Stimulated activated memory B cell treated with anti-CD40 and anti-IgM and Interleukin-4, amounts not matched to agents 10 μg/mL and 1 μg/mL and 100 μg/mL, for 72 hours (primary cell): ENCODE measurements around the gene COTL1.

Experiments
- ATAC-seq: fragments of 150-1000 bp; cut with Tn5 transposase; 2 replicates; pipeline ENCODE4 v1.10.0; 2021
- H3K27ac Mint-ChIP-seq: one replicate; pipeline ENCODE4 v1.8.0; 2022; ENCODE audit warnings: mild to moderate bottlenecking, mixed read lengths
- H3K27me3 Mint-ChIP-seq: one replicate; pipeline ENCODE4 v1.8.0; 2022; ENCODE audit warnings: mixed read lengths
- H3K36me3 Mint-ChIP-seq: one replicate; pipeline ENCODE4 v1.8.0; 2022; ENCODE audit warnings: mixed read lengths
- H3K4me1 Mint-ChIP-seq: one replicate; pipeline ENCODE4 v1.8.0; 2022; ENCODE audit warnings: mixed read lengths
- H3K4me3 Mint-ChIP-seq: one replicate; pipeline ENCODE4 v1.8.0; 2022; ENCODE audit warnings: mild to moderate bottlenecking, moderate library complexity, mixed read lengths
- H3K9me3 Mint-ChIP-seq: one replicate; pipeline ENCODE4 v1.8.0; 2022; ENCODE audit warnings: mixed read lengths

The COTL1 gene

DNA sequence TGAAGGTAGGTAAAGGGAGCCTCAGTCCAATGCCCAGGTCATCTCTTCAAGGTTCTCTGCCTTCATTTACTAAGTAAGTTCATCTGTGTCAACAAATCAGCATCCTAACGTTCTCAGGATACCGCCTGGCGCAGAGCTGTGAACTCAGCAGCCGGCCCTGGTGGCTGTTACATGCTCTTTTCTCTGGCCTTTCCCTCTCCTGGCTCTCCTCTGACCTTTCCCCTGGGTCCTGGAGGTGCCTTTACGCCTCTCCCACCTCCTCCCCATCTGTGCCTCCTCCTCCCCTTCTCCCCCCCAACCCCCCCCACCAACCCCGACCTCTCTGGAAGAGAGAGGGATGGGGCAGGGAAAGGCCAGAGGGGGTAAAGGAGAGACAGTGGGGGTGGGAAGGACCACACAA lies 19.5 kb downstream of the COTL1 start:
- Mint-ChIP-seq H3K9me3 (no peaks in the 10 kb centered on the region), H3K36me3 (peaks cover 43% of the 10 kb centered on the region)

DNA sequence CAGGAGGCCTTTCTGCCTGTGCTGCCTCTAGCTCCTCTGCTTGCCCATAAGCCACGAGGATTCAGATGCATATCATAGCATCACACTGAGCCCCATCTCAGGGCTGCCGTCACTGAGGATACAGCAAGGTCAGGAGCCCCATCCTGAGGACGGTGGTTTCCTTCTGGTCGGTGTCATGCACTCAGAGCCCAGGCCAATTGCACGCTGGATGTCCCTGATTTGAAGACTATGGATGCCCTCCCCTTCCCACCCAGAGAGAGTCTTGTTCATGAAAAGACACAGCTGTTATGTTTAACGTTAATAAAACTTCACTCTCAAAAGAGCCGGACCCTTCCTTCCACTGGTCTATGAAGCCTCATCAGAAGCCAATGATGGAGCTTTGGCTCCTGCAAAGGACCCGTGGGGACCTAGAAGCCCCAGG lies 19.9 kb downstream of the COTL1 start:
- peak overlapping the region; percentile 100 for H3K27ac Mint-ChIP-seq
- H3K9me3 Mint-ChIP-seq, result no peaks in the 10 kb centered on the region
- no peaks in the 10 kb centered on the region for H3K27me3 Mint-ChIP-seq
- H3K4me3 Mint-ChIP-seq, result peak overlapping the region; percentile 72
- ATAC-seq, result no peak
- peaks cover 92% of the 10 kb centered on the region for H3K4me1 Mint-ChIP-seq
- peaks cover 44% of the 10 kb centered on the region for H3K36me3 Mint-ChIP-seq

More for the DNA sequence above, 19.5 kb downstream of the COTL1 start:
- no peaks in the 10 kb centered on the region for H3K27me3 Mint-ChIP-seq
- peak overlapping the region; percentile 100 for H3K27ac Mint-ChIP-seq
- peaks cover 92% of the 10 kb centered on the region for H3K4me1 Mint-ChIP-seq
- H3K4me3 Mint-ChIP-seq, result peak overlapping the region; percentile 72
- ATAC-seq, result no peak

DNA sequence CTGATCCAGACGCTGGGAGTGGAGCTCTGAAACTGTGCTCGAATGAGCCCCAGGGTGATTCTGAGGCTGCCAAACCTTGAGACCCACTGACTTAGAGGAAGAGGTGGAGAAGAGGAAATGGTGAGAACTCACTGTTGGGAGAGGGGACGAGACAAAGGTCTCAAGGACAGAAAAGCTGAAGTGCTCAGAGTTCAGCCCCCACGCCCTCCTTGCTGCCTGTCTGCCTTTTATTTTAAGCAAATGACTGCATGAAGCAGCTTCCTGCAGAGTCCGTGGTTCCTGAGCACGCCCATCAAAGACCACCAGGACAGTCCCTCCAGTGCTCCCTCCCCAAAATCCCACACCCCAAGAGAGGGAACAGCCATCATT lies 20.4 kb downstream of the COTL1 start:
- H3K4me3 Mint-ChIP-seq, result peak overlapping the region; percentile 72
- H3K9me3 Mint-ChIP-seq, result no peaks in the 10 kb centered on the region
- peak overlapping the region; percentile 100 for H3K27ac Mint-ChIP-seq
- H3K27me3 Mint-ChIP-seq, result no peaks in the 10 kb centered on the region
- peaks cover 92% of the 10 kb centered on the region for H3K4me1 Mint-ChIP-seq
- ATAC-seq, result peak; percentile 1
- H3K36me3 Mint-ChIP-seq, result peaks cover 48% of the 10 kb centered on the region

DNA sequence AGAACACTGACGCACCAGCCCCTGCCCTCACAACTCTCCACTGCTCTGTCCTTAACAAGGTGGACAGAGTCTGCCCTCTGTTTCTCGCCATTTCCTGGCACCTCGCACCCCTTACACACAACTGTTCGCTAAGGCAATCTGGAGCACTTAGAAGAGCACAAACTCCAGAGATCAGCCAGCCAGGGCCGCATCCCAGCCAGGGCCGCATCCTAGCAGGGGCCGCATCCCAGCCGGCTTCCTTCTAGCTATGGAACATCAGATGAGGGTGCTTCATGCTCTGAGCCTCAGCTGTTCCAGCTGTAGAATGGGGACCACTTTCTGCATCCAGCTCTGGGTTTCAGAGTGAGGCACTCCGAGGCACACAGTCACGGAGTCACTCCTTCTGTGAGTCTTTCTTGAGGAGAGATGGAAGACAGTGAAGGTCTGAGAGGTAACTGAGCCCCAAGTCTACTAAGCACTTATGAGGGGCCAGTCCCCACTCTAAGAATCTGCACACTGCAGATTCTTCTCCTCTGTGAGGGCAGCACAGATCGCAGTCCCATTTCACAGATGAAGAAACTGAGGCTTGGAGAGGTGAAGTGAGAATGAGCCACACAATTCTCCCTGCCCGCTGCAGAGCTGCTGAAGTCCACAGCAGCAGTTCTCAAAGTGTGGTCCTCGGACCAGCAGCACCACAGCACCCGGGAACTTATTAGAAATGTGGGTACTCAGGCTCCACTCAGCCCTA lies 20.9 kb downstream of the COTL1 start:
- H3K27ac Mint-ChIP-seq, result peak overlapping the region; percentile 100
- no peak for ATAC-seq
- peaks cover 54% of the 10 kb centered on the region for H3K36me3 Mint-ChIP-seq
- H3K4me1 Mint-ChIP-seq, result peaks cover 94% of the 10 kb centered on the region
- no peaks in the 10 kb centered on the region for H3K9me3 Mint-ChIP-seq
- H3K4me3 Mint-ChIP-seq, result peak overlapping the region; percentile 72
- H3K27me3 Mint-ChIP-seq, result no peaks in the 10 kb centered on the region

DNA sequence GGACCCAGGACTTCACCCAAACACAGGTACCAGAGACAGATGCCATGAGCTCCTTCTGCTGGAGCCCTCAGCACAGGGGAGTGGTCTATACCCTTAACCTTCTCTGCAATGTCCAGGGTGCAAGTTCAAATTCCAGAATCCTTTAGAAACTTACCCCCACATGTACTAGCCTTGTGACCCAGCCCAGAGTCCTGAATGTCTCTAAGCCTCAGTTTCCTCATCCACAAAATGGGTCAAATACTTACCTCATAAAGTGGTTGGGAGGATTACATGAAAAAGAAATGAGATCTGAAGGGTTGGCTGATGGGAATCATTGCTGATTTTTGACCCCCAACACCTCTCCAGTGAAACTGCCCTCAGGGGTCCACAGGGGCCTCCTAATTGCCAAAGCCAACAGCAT lies 21.7 kb downstream of the COTL1 start:
- peaks cover 87% of the 10 kb centered on the region for H3K4me1 Mint-ChIP-seq
- H3K27me3 Mint-ChIP-seq, result no peaks in the 10 kb centered on the region
- no peak for ATAC-seq
- H3K36me3 Mint-ChIP-seq, result peaks cover 55% of the 10 kb centered on the region
- no peaks in the 10 kb centered on the region for H3K9me3 Mint-ChIP-seq
- H3K27ac Mint-ChIP-seq, result peak overlapping the region; percentile 100
- H3K4me3 Mint-ChIP-seq, result peak overlapping the region; percentile 98

DNA sequence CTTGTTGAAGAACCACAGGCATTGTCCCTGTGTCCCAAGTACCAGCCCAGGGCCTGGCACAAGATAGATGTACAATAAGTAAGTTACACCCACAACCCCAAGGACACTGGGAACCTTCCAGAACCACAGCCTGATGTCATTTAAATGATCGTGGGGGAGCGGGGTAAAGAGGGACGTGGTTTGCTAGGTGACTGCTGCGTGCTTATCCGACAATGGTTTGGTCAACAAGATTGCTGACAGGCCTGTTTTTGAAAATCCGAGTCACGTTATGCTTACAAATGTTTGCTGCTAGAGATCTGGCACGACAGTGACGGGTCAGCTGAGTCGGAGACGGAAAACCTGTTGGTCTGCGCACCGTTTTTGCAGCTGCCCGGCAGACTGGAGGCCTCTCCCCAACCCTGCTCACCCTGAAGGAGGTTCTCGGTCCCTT lies 22.8 kb downstream of the COTL1 start:
- peak; percentile 0 for ATAC-seq
- Mint-ChIP-seq H3K36me3 (peaks cover 57% of the 10 kb centered on the region), H3K4me3 (peak overlapping the region; percentile 98), H3K27ac (peak overlapping the region; percentile 100), H3K9me3 (no peaks in the 10 kb centered on the region), H3K4me1 (peaks cover 78% of the 10 kb centered on the region), H3K27me3 (no peaks in the 10 kb centered on the region)

DNA sequence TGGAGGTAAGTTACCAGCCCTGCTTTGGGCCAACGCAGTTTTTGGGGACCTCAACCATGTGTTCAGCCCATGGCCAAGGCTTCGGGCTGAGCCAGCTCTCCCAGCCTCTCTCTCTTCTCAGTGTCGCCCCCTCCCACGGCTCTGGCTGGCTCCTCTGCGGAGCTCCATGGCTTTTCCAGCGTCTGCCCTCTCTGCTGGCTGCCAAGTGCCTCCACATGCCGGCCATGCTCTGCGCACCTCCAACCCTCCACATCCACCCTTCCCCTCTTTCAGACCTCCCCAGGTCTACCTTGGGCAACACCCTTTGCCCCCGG lies 23.2 kb downstream of the COTL1 start:
- H3K4me3 Mint-ChIP-seq, result peak overlapping the region; percentile 98
- no peaks in the 10 kb centered on the region for H3K27me3 Mint-ChIP-seq
- peaks cover 78% of the 10 kb centered on the region for H3K4me1 Mint-ChIP-seq
- H3K36me3 Mint-ChIP-seq, result peaks cover 61% of the 10 kb centered on the region
- ATAC-seq, result peak; percentile 0
- no peaks in the 10 kb centered on the region for H3K9me3 Mint-ChIP-seq
- H3K27ac Mint-ChIP-seq, result peak overlapping the region; percentile 100

DNA sequence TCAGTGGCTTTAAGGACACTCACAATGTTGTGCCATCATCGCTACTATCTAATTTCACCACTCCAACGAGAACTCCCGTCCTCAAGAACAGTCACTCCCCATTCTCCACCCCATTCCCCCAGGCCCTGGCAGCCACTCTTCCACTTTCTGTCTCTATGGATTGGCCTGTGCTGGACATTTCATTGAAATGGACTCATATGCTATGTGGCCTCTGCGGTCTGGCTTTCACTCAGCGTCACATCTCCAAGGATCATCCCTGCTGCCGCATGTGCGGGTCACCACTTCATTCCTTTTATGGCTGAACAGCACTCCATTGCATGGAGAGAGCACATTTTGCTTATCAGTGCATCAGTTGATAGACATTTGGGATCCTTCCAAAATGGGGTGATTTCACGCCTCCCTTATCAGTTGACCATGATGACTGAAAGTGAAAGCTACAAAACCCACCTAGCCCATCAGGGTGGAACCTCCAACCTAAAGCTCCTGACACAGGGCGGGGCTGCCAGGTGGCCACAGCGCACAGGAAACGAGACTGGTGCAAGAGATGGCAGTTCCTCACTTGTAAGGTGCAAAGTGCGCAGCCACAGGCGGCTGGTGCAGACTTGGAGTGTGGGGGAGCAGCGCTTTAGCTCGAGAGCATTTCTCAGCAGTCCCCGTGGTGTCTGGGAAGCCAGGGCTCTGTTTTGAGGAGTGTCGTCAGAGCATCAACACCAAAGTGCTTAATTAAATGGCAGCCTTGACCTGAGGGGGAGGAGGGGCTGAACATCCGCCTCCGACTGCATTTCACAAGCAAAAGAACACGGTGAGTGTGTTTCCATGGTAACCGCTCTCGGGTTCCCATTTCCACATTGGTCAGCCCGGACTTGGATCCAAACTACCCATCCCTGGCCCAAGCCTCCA lies 23.8 kb downstream of the COTL1 start:
- H3K27ac Mint-ChIP-seq, result peak overlapping the region; percentile 100
- peak; percentile 95 for ATAC-seq
- peaks cover 73% of the 10 kb centered on the region for H3K4me1 Mint-ChIP-seq
- no peaks in the 10 kb centered on the region for H3K27me3 Mint-ChIP-seq
- peak overlapping the region; percentile 98 for H3K4me3 Mint-ChIP-seq
- H3K9me3 Mint-ChIP-seq, result no peaks in the 10 kb centered on the region
- peaks cover 67% of the 10 kb centered on the region for H3K36me3 Mint-ChIP-seq

DNA sequence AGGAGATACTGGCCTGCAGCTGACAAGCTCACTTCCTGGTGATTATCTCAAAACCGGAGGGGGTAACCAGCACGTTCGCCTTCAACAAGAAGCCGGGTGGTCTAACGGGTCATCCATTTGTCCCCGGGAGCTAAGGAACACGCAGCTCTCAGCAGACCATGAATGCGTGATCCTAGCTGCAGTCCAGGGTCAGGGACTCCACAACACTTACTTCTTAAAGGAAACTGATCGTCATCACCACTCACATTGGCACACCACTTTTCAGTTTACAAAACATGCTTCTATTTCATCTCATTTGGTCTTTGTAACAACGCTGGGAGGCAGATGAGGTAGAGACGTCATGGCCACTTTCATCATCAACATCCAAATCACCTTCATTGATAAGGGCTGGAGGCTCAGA lies 25.2 kb downstream of the COTL1 start:
- H3K27ac Mint-ChIP-seq, result peak overlapping the region; percentile 100
- H3K9me3 Mint-ChIP-seq, result no peaks in the 10 kb centered on the region
- no peak for ATAC-seq
- peaks cover 70% of the 10 kb centered on the region for H3K36me3 Mint-ChIP-seq
- peak overlapping the region; percentile 98 for H3K4me3 Mint-ChIP-seq
- H3K4me1 Mint-ChIP-seq, result peaks cover 70% of the 10 kb centered on the region
- no peaks in the 10 kb centered on the region for H3K27me3 Mint-ChIP-seq

DNA sequence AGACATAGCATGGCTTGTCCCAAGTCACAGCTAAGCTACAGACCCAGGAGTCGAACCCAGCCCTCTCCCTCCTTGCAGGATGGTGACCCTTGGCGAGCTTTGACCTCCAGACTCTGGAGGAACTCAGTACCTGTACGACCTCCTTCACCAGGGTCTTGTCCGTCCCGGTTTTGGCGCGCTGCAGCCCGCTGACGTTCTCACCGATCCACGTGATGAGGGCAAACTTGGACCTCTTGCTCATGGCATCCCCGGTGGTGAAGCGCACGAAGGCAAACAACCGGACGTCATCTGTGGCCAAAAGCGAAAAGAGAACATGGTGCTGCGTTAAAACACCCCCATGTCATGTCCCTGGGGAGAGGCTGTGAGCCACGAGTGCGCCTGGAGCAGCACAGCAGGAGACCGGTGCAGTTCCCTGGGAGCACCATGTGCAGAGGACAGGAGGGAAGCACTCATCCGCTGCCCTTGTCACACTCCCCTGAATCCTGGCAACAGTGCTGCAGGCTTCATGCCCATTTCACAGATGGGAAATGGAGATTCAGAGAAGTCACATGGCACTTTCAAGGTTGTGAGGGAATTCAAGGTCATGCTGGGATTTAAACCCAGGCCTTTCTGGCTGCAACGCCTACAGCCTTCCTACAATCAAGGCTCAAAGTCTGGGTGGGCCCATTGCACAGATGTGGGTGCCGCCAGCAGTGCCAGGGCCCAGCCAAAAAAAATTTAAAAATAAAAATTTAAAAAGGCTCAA lies 27.7 kb downstream of the COTL1 start:
- H3K4me3 Mint-ChIP-seq, result peak overlapping the region; percentile 52
- ATAC-seq, result no peak
- H3K36me3 Mint-ChIP-seq, result peaks cover 52% of the 10 kb centered on the region

DNA sequence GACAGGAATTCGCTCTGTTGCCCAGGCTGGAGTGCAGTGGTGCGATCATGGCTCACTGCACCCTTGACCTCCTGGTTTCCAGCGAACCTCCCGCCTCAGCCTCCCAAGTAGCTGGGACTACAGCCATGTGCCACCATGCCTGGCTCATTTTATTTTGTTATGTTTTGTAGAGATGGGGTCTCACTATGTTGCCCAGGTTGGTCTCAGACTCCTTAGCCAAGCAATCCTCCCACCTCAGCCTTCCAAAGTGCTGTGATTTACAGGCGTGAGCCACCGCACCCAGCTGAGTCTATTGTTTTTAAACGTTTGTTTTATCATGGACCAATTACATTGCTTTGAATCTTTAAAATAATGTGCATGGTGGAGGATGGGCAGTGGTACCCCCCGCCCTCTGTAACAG lies 28.9 kb downstream of the COTL1 start:
- Mint-ChIP-seq H3K27me3 (no peaks in the 10 kb centered on the region), H3K9me3 (no peaks in the 10 kb centered on the region), H3K36me3 (peaks cover 56% of the 10 kb centered on the region), H3K27ac (peak overlapping the region; percentile 87), H3K4me1 (peaks cover 65% of the 10 kb centered on the region), H3K4me3 (no peak overlapping the region)
- ATAC-seq, result no peak

More for the DNA sequence above, 27.7 kb downstream of the COTL1 start:
- Mint-ChIP-seq H3K27me3 (no peaks in the 10 kb centered on the region), H3K4me1 (peaks cover 69% of the 10 kb centered on the region), H3K9me3 (no peaks in the 10 kb centered on the region), H3K27ac (peak overlapping the region; percentile 87)

DNA sequence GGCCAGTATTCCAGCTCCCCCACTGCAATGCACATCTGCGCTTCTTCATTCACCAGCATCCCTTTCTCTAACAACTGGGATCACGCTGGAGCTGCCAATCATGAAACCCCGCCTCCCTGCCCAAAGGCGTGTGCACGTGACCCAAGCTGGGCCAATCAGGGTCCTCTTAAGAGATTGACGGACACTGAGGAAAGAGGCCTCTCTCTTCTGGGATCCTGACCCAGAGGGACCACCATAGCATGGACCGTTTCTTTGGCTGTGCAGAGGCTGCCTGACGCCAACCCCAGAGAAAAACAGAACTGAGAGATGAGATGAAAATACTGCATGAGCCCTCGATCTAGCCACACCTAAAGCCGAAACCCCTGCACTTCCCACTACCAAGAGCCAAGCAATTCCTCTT lies 32.0 kb downstream of the COTL1 start:
- Mint-ChIP-seq H3K4me1 (peaks cover 59% of the 10 kb centered on the region), H3K27ac (peak overlapping the region; percentile 74), H3K36me3 (peaks cover 44% of the 10 kb centered on the region), H3K27me3 (no peaks in the 10 kb centered on the region), H3K9me3 (no peaks in the 10 kb centered on the region), H3K4me3 (peak overlapping the region; percentile 72)
- peak; percentile 96 for ATAC-seq

DNA sequence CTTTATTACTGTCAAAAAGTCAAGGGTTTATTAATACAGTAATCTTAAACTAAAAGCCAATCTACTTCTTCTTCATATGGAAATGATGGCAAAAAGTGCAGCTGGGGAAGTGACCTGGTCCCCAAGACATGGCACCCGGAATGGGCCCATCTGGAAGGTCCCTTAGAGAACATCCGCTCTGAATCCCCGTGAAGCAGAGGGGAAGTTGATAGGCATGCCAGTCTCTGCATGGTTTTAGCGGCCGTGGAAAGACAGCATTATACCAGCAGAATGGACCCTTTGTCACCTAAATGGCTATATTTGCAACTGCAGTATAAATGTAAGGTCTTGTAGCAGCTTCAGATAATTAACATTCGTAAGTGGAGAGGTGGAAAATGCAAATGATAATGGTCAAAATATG lies 32.4 kb downstream of the COTL1 start:
- H3K4me3 Mint-ChIP-seq, result peak overlapping the region; percentile 72
- no peaks in the 10 kb centered on the region for H3K27me3 Mint-ChIP-seq
- no peaks in the 10 kb centered on the region for H3K9me3 Mint-ChIP-seq
- peak; percentile 37 for ATAC-seq
- H3K36me3 Mint-ChIP-seq, result peaks cover 47% of the 10 kb centered on the region
- H3K4me1 Mint-ChIP-seq, result peaks cover 63% of the 10 kb centered on the region
- H3K27ac Mint-ChIP-seq, result peak overlapping the region; percentile 74

DNA sequence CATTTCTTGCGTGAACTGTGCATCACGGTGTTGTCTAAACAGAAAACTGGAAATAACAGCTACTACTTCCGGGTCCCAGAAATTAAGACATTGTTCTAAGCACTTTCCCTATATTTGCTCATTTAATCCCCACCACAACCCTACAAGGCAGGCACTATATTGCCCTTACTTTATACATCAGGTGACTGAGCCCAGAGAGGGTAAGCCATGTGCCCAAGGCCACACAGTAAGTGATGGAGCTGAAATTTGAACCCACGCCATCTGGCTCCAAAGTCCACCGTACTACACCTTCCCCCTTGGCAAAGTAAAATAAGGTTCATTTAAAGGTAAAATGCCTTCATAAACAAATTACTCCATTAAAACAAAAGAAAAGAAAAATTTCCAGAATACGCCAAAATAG lies 33.2 kb downstream of the COTL1 start:
- Mint-ChIP-seq H3K4me1 (peaks cover 65% of the 10 kb centered on the region), H3K27ac (peak overlapping the region; percentile 74), H3K9me3 (no peaks in the 10 kb centered on the region), H3K27me3 (no peaks in the 10 kb centered on the region), H3K36me3 (peaks cover 46% of the 10 kb centered on the region), H3K4me3 (no peak overlapping the region)
- no peak for ATAC-seq

DNA sequence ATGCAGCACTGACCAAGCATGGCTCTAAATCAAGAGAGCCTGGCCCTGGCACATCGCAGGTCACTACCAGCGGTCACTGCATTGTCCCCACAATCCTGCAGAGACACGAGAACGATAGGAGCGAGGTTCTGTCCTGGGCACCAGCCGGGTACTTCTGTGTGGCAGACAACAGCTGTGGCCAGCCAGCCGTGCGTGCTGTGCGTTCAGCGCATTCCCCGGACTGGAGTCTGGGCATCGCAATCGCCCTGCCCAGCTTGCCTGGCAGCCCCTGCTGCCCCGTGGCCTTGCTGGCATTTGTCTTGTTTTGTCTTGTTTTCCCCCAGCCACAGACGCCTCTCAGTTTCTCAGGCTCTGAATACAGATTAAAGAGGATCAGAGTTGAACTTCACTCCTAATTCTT lies 33.9 kb downstream of the COTL1 start:
- Mint-ChIP-seq H3K4me1 (peaks cover 71% of the 10 kb centered on the region), H3K4me3 (no peak overlapping the region), H3K27ac (peak overlapping the region; percentile 74), H3K9me3 (no peaks in the 10 kb centered on the region), H3K36me3 (peaks cover 45% of the 10 kb centered on the region), H3K27me3 (no peaks in the 10 kb centered on the region)
- no peak for ATAC-seq
